ENCODE data around the gene NFIA. TPM values are rescaled to one million over a fixed set of nuclear protein-coding genes. Genes with fewer than 3 reads are reported as not detected.

Gene NFIA
- total RNA-seq, 4 donors from 2014 or later, result 68.2 to 172 (median 101) TPM

GRCh38 chr1:61151565-61151964 is 69.2 kb downstream of the NFIA start:
- no peak for TF ChIP-seq CTCF (IDR thresholded peaks at IDR 0.05; ENCODE audit: low read depth)

- no peak for TF ChIP-seq CTCF (IDR thresholded peaks at IDR 0.05; ENCODE audit: low read depth)
Measured at GRCh38 chr1:61152066-61152465, 69.7 kb downstream of the NFIA start.

- TF ChIP-seq CTCF (IDR thresholded peaks at IDR 0.05; ENCODE audit: low read depth), result no peak
Measured at GRCh38 chr1:61152469-61153105, 70.2 kb downstream of the NFIA start.

GRCh38 chr1:61156576-61157467 is 74.5 kb downstream of the NFIA start:
- no peak for TF ChIP-seq CTCF (IDR thresholded peaks at IDR 0.05; ENCODE audit: low read depth)

GRCh38 chr1:61157468-61157987 is 75.2 kb downstream of the NFIA start:
- TF ChIP-seq CTCF (IDR thresholded peaks at IDR 0.05; ENCODE audit: low read depth), result no peak

- no peak for TF ChIP-seq CTCF (IDR thresholded peaks at IDR 0.05; ENCODE audit: low read depth)
Measured at GRCh38 chr1:61158591-61158990, 76.2 kb downstream of the NFIA start.

- no peak for TF ChIP-seq CTCF (IDR thresholded peaks at IDR 0.05; ENCODE audit: low read depth)
Measured at GRCh38 chr1:61160526-61160925, 78.2 kb downstream of the NFIA start.

Measured in subcutaneous adipose tissue (tissue), 4 donors.